PC-3 (cell line): ENCODE results near the gene GPR146. TPM values are rescaled to one million over a fixed set of nuclear protein-coding genes. Genes with fewer than 3 reads are reported as not detected.

Experiments
- ATAC-seq: fragments of 200-7000 bp; cut with Tn5 transposase; 2 replicates; pipeline ENCODE4 v1.9.1; 2020; ENCODE audit warnings: mild to moderate bottlenecking, moderate library complexity
- BruUV-seq: library from RNA; stranded (reverse); fragments of 400-500 nt; replicated peaks from 2 replicates; lab custom pipeline; 2021; lab: Mats Ljungman, UMichigan
- CTCF ChIA-PET: fragments of 300-600 bp; sonication (Branson Sonifier 250); formaldehyde crosslinking; loops from one replicate; lab custom pipeline; 2022; ENCODE audit warnings: antibody characterized with exemption; lab: Charles Lee
- POLR2A ChIA-PET: fragments of 300-600 bp; sonication (Branson Sonifier 250); formaldehyde crosslinking; loops from one replicate; lab custom pipeline; 2022; ENCODE audit warnings: antibody characterized with exemption; ENCODE audit not compliant: unreplicated experiment; lab: Charles Lee
- DNase-seq: peaks from one replicate; pipeline ENCODE4 v3.0.0-alpha.2; 2015
- H2AFZ ChIP-seq: fragments of 300-600 bp; sonication (generic); 2 replicates; pipeline ENCODE4 v1.6.0; 2016; ENCODE audit warnings: antibody characterized with exemption, low read length
- H3F3A ChIP-seq: fragments of 300-600 bp; sonication (generic); one replicate; pipeline ENCODE4 v1.6.0; 2017; ENCODE audit warnings: antibody characterized with exemption, low read length, control low read depth, mild to moderate bottlenecking; ENCODE audit not compliant: unreplicated experiment
- H3K27ac ChIP-seq: fragments of 300-600 bp; sonication (generic); 2 replicates; pipeline ENCODE4 v1.5.1; 2016; ENCODE audit warnings: mild to moderate bottlenecking, low read length
- H3K27me3 ChIP-seq: fragments of 300-600 bp; sonication (generic); 2 replicates; pipeline ENCODE4 v1.6.1; 2016; ENCODE audit warnings: low read length, mixed read lengths
- H3K36me3 ChIP-seq: fragments of 300-600 bp; sonication (generic); 2 replicates; pipeline ENCODE4 v1.6.1; 2016; ENCODE audit warnings: low read depth, mixed run types, low read length, mixed read lengths
- H3K4me1 ChIP-seq: fragments of 300-600 bp; sonication (generic); 2 replicates; pipeline ENCODE4 v1.5.1; 2016; ENCODE audit warnings: low read length; ENCODE audit not compliant: insufficient read depth
- H3K4me2 ChIP-seq: fragments of 300-600 bp; sonication (generic); 2 replicates; pipeline ENCODE4 v1.6.0; 2016; ENCODE audit warnings: low read length
- H3K4me3 ChIP-seq: fragments of 300-600 bp; sonication (generic); 2 replicates; pipeline ENCODE4 v1.5.1; 2016; ENCODE audit warnings: mild to moderate bottlenecking, low read length, mixed read lengths
- H3K79me2 ChIP-seq: fragments of 300-600 bp; sonication (generic); 2 replicates; pipeline ENCODE4 v1.6.1; 2017; ENCODE audit warnings: low read length, mixed read lengths
- H3K9ac ChIP-seq: fragments of 300-600 bp; sonication (generic); 2 replicates; pipeline ENCODE4 v1.6.0; 2016; ENCODE audit warnings: mild to moderate bottlenecking, low read length
- H3K9me2 ChIP-seq: fragments of 300-600 bp; sonication (generic); replicated peaks from 2 replicates; pipeline ENCODE4 v1.6.1; 2016; ENCODE audit warnings: mixed run types, low read length, mixed read lengths
- H3K9me3 ChIP-seq: fragments of 300-600 bp; sonication (generic); 2 replicates; pipeline ENCODE4 v1.6.1; 2016; ENCODE audit warnings: low read length, mixed read lengths
- H4K20me1 ChIP-seq: fragments of 300-600 bp; sonication (generic); 2 replicates; pipeline ENCODE4 v1.6.1; 2016; ENCODE audit warnings: low read length, mixed read lengths
- CTCF ChIP-seq: fragments of 300-600 bp; sonication (generic); conservative IDR thresholded peaks from 2 replicates; pipeline ENCODE4 v1.5.1; 2017; ENCODE audit warnings: antibody characterized with exemption, low read depth, mild to moderate bottlenecking, low read length
- EZH2 ChIP-seq: fragments of 300-600 bp; sonication (generic); IDR thresholded peaks from one replicate; pipeline ENCODE4 v1.6.1; 2017; ENCODE audit warnings: antibody characterized with exemption, mild to moderate bottlenecking, low read length; ENCODE audit not compliant: unreplicated experiment
- EZH2phosphoT487 ChIP-seq: fragments of 300-600 bp; sonication (generic); IDR thresholded peaks from 2 replicates; pipeline ENCODE4 v1.6.1; 2018; ENCODE audit warnings: mild to moderate bottlenecking, antibody characterized with exemption, low read length, borderline replicate concordance
- intact Hi-C: fragments of 100-400 bp; cut with micrococcal nuclease; formaldehyde crosslinking; loops from 2 replicates; pipeline ENCODE4 v1.9.0; 2023
- total RNA-seq: library from RNA; depleted of rRNA; stranded (reverse); fragments of >200 nt; gene quantifications from 2 replicates; pipeline ENCODE4 v1.2.3, GENCODE V29; 2014

Gene GPR146
- total RNA-seq, 1 experiment from 2014 or later = 2.7 TPM

GRCh38 chr7:1026721-1027161, 17.6 kb upstream of the GPR146 start:
- peaks cover 5% of the 10 kb centered on the region; the same call in 1 of the 2 replicates for H3K36me3 ChIP-seq
- peak overlapping the region; percentile 90; the same call in 1 of the 2 replicates for H3K9ac ChIP-seq
- H3K27me3 ChIP-seq = no peaks in the 10 kb centered on the region
- no TSS peak for BruUV-seq
- H3K4me2 ChIP-seq = peak overlapping the region; percentile 99
- ATAC-seq (no peak), DNase-seq (no peak)
- H3K27ac ChIP-seq = no peak overlapping the region
- CTCF ChIA-PET = interaction anchor here (1.2 kb wide), 1 partner anchor 39 kb away, joined by 3 read pairs; no protein-coding TSS in a partner anchor
- H4K20me1 ChIP-seq = peaks cover 20% of the 10 kb centered on the region
- H3K9me2 ChIP-seq = no peaks in the 10 kb centered on the region
- H3K79me2 ChIP-seq = peaks cover 54% of the 10 kb centered on the region
- intact Hi-C loops = no loop called here
- H3K4me3 ChIP-seq = peak overlapping the region; percentile 96
- H2AFZ ChIP-seq = no peak overlapping the region
- TF ChIP-seq EZH2phosphoT487 (no peak), CTCF (no peak), EZH2 (no peak)
- no peaks in the 10 kb centered on the region for H3F3A ChIP-seq
- no peaks in the 10 kb centered on the region for H3K9me3 ChIP-seq
- H3K4me1 ChIP-seq = peaks cover 14% of the 10 kb centered on the region
- POLR2A ChIA-PET = no interaction called here

GRCh38 chr7:1027242-1028043, 16.9 kb upstream of the GPR146 start:
- H3K27ac ChIP-seq = peak overlapping the region; percentile 13; the same call in 1 of the 2 replicates
- DNase-seq (peak; percentile 27), ATAC-seq (peak; percentile 14)
- H3K9me3 ChIP-seq = no peaks in the 10 kb centered on the region
- peaks cover 5% of the 10 kb centered on the region; the same call in 1 of the 2 replicates for H3K36me3 ChIP-seq
- H3K79me2 ChIP-seq = peaks cover 54% of the 10 kb centered on the region
- peaks cover 20% of the 10 kb centered on the region for H4K20me1 ChIP-seq
- ChIA-PET CTCF (interaction anchor here (1.2 kb wide), 1 partner anchor 38 kb away, joined by 3 read pairs; no protein-coding TSS in a partner anchor), POLR2A (interaction anchor here (0.6 kb wide), 1 partner anchor 52 kb away, joined by 21 read pairs; the partner anchor contains the start of gene COX19)
- H3K9ac ChIP-seq = peak overlapping the region; percentile 90
- no peaks in the 10 kb centered on the region for H3F3A ChIP-seq
- peak overlapping the region; percentile 96 for H3K4me3 ChIP-seq
- no peaks in the 10 kb centered on the region for H3K27me3 ChIP-seq
- H3K4me1 ChIP-seq = peaks cover 14% of the 10 kb centered on the region
- H3K4me2 ChIP-seq = peak overlapping the region; percentile 99
- H2AFZ ChIP-seq = 0 out of 2 replicates have a peak overlapping the region, but pooled peaks have one; percentile 28
- intact Hi-C loops = no loop called here
- no peaks in the 10 kb centered on the region for H3K9me2 ChIP-seq
- TF ChIP-seq EZH2 = no peak
- TF ChIP-seq CTCF = no peak
- TF ChIP-seq EZH2phosphoT487 = no peak
- BruUV-seq = no TSS peak
